ENCODE data around the gene ZBTB42. TPM values are rescaled to one million over a fixed set of nuclear protein-coding genes. Genes with fewer than 3 reads are reported as not detected.

The ZBTB42 gene
- polyA plus RNA-seq, 1 donor (not counting 4 experiments of a cell fraction or from before 2014, with no cell fraction given), result 0.50 TPM

- Histone ChIP-seq H3K9me1 (ENCODE audit: control insufficient read depth, extremely low read depth, insufficient read depth, low read length) (no peaks in the 10 kb centered on the region), H4K20me1 (ENCODE audit: control insufficient read depth, extremely low read depth, insufficient read depth, low read length) (no peaks in the 10 kb centered on the region), H3K79me2 (ENCODE audit: control insufficient read depth, insufficient read depth, low read length) (no peaks in the 10 kb centered on the region), H3K4me3 (ENCODE audit: control insufficient read depth in 2 of 3, extremely low read depth in 1 of 3, insufficient read depth in 2 of 3, low read depth in 1 of 3, low read length in 3 of 3) (peak overlapping the region in 1 of 3 experiments; percentile 19), H3K9me3 (ENCODE audit: control insufficient read depth, low read depth, low read length) (no peaks in the 10 kb centered on the region), H3K4me2 (ENCODE audit: control insufficient read depth, extremely low read depth, insufficient read depth, low read depth, low read length) (peak overlapping the region; percentile 10), H2AFZ (ENCODE audit: control insufficient read depth, low read length) (no peak overlapping the region), H3K27me3 (ENCODE audit: control insufficient read depth, extremely low read depth, insufficient read depth, low read length) (peaks cover 16% of the 10 kb centered on the region), H3K4me1 (ENCODE audit: control insufficient read depth, extremely low read depth, insufficient read depth, low read length) (peaks cover 7% of the 10 kb centered on the region), H3K36me3 (ENCODE audit: control insufficient read depth in 2 of 2, extremely low read depth in 1 of 2, insufficient read depth in 2 of 2, low read length in 2 of 2) (no peaks in the 10 kb centered on the region), H3K27ac (ENCODE audit: control insufficient read depth, insufficient read depth, low read length) (no peak overlapping the region), H3K9ac (ENCODE audit: control insufficient read depth, extremely low read depth, insufficient read depth, low read length) (no peak overlapping the region)
- DNase-seq (ENCODE audit: low read depth, low spot score), result peak; percentile 13
- no peak for FAIRE-seq
- dilution Hi-C loops (cut with MboI; ENCODE audit: extremely low pct_ligation_motif_present, low sequenced_read_pairs), result no loop called here
- TF ChIP-seq EZH2 (IDR thresholded peaks at IDR 0.05; ENCODE audit: low read length), result no peak
- TF ChIP-seq CTCF (optimal IDR thresholded peaks at IDR 0.05 in 1 of 3, IDR thresholded peaks at IDR 0.05 in 1 of 3, conservative IDR thresholded peaks at IDR 0.05 in 1 of 3; ENCODE audit: extremely low read depth in 1 of 3, insufficient read depth in 2 of 3, low read length in 3 of 3), result peak in 1 of 3 experiments; percentile 30
These were observed 708 bp upstream of the ZBTB42 start for GRCh38 chr14:104800015-104800770.

GRCh38 chr14:104801520-104802393 lies 856 bp downstream of the ZBTB42 start:
- Histone ChIP-seq H3K9me1 (ENCODE audit: control insufficient read depth, extremely low read depth, insufficient read depth, low read length) (no peaks in the 10 kb centered on the region), H3K4me3 (ENCODE audit: control insufficient read depth in 2 of 3, extremely low read depth in 1 of 3, insufficient read depth in 2 of 3, low read depth in 1 of 3, low read length in 3 of 3) (peak overlapping the region; percentile 37 to 64 (median 53)), H3K4me2 (ENCODE audit: control insufficient read depth, extremely low read depth, insufficient read depth, low read depth, low read length) (peak overlapping the region; percentile 64), H4K20me1 (ENCODE audit: control insufficient read depth, extremely low read depth, insufficient read depth, low read length) (no peaks in the 10 kb centered on the region), H3K27me3 (ENCODE audit: control insufficient read depth, extremely low read depth, insufficient read depth, low read length) (peaks cover 16% of the 10 kb centered on the region), H3K79me2 (ENCODE audit: control insufficient read depth, insufficient read depth, low read length) (no peaks in the 10 kb centered on the region), H3K27ac (ENCODE audit: control insufficient read depth, insufficient read depth, low read length) (no peak overlapping the region), H3K9ac (ENCODE audit: control insufficient read depth, extremely low read depth, insufficient read depth, low read length) (peak overlapping the region; percentile 9), H3K9me3 (ENCODE audit: control insufficient read depth, low read depth, low read length) (no peaks in the 10 kb centered on the region), H3K4me1 (ENCODE audit: control insufficient read depth, extremely low read depth, insufficient read depth, low read length) (peaks cover 7% of the 10 kb centered on the region), H2AFZ (ENCODE audit: control insufficient read depth, low read length) (no peak overlapping the region), H3K36me3 (ENCODE audit: control insufficient read depth in 2 of 2, extremely low read depth in 1 of 2, insufficient read depth in 2 of 2, low read length in 2 of 2) (no peaks in the 10 kb centered on the region)
- dilution Hi-C loops (cut with MboI; ENCODE audit: extremely low pct_ligation_motif_present, low sequenced_read_pairs), result no loop called here
- DNase-seq (ENCODE audit: low read depth, low spot score) (no peak), FAIRE-seq (no peak)
- TF ChIP-seq EZH2 (IDR thresholded peaks at IDR 0.05; ENCODE audit: low read length) (no peak), CTCF (optimal IDR thresholded peaks at IDR 0.05 in 1 of 3, IDR thresholded peaks at IDR 0.05 in 1 of 3, conservative IDR thresholded peaks at IDR 0.05 in 1 of 3; ENCODE audit: extremely low read depth in 1 of 3, insufficient read depth in 2 of 3, low read length in 3 of 3) (no peak)
